Duodenal mucosa (tissue), 2 donors: Measurements from ENCODE around the gene ISOC1.
A peak's percentile ranks its signal among the peaks of the same experiment; 100 is the strongest.

ENCODE experiments used
- H3K27ac ChIP-seq: one replicate; pipeline ENCODE4 v1.7.0; 2013; ENCODE audit warnings: low read depth, low read length
- H3K27me3 ChIP-seq, 2 donors: one replicate each; pipeline ENCODE4 v1.7.0; 2013; ENCODE audit warnings: low read length in 2 of 2, control low read depth in 1 of 2; ENCODE audit not compliant: insufficient read depth in 2 of 2, control insufficient read depth in 1 of 2
- H3K36me3 ChIP-seq, 2 donors: one replicate each; pipeline ENCODE4 v1.7.0; 2013; ENCODE audit warnings: low read length in 2 of 2, control low read depth in 1 of 2; ENCODE audit not compliant: insufficient read depth in 2 of 2, control insufficient read depth in 1 of 2
- H3K4me1 ChIP-seq, 2 donors: one replicate each; pipeline ENCODE4 v1.7.0; 2013; ENCODE audit warnings: low read length in 2 of 2, control low read depth in 1 of 2; ENCODE audit not compliant: insufficient read depth in 2 of 2, control insufficient read depth in 1 of 2
- H3K4me3 ChIP-seq, 2 donors: one replicate each; pipeline ENCODE4 v1.7.0; 2013; ENCODE audit warnings: low read length in 2 of 2, low read depth in 1 of 2
- H3K9ac ChIP-seq, 2 donors: one replicate each; pipeline ENCODE4 v1.7.0; 2013; ENCODE audit warnings: low read length in 2 of 2, low read depth in 1 of 2
- H3K9me3 ChIP-seq, 2 donors: one replicate each; pipeline ENCODE4 v1.7.0; 2013; ENCODE audit warnings: low read length in 2 of 2, control low read depth in 1 of 2; ENCODE audit not compliant: control insufficient read depth in 1 of 2

Gene ISOC1

DNA sequence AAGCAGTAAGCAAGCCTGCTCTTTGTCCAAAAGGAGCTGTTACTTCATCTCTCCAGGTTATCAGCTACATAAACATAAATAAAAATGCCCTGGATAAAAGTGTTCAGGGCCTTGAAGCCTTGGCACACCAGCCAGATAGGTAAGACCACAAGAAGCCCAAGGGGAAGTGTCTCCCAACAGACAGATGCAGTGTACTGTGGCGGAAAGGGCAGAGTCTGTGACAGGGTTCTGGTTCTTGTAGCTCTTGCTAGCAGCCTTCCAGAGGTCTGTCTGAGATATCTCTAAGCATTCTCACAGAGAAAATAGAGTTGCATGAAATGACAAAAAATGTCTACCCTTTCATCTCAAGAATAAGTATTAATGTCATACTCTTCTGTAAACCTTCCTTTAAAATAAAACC lies 30.1 kb downstream of the ISOC1 start:
- H3K4me1 ChIP-seq = peaks cover 10 to 17% of the 10 kb centered on the region in 2 donors
- H3K9me3 ChIP-seq = no peaks in the 10 kb centered on the region
- H3K4me3 ChIP-seq = no peak overlapping the region
- H3K27me3 ChIP-seq = no peaks in the 10 kb centered on the region
- H3K36me3 ChIP-seq = no peaks in the 10 kb centered on the region
- H3K9ac ChIP-seq = no peak overlapping the region
- no peak overlapping the region for H3K27ac ChIP-seq

DNA sequence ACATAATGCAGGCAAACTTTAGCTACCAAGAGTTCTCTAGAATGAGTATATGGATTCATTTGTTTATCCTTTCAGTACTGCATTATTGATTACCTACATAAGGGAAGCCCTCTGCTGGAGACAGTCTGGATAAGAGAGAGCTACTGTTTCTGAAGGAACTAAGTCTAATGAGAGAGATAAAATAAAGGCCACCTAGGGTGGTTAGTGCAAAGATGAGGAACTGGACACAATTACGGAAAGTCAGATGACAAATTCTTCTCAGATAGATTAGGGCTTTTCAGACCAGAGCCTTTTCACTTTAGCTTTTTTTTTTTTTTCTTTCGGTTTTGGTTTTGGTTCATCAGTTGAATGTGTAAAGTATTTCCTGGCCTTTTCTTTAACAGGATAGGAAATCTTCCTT lies 31.3 kb downstream of the ISOC1 start:
- no peaks in the 10 kb centered on the region for H3K27me3 ChIP-seq
- H3K9ac ChIP-seq = no peak overlapping the region
- no peak overlapping the region for H3K27ac ChIP-seq
- peaks cover 10 to 17% of the 10 kb centered on the region in 2 donors for H3K4me1 ChIP-seq
- peak overlapping the region; percentile 37 to 56 for H3K4me3 ChIP-seq
- no peaks in the 10 kb centered on the region for H3K36me3 ChIP-seq
- H3K9me3 ChIP-seq = no peaks in the 10 kb centered on the region

DNA sequence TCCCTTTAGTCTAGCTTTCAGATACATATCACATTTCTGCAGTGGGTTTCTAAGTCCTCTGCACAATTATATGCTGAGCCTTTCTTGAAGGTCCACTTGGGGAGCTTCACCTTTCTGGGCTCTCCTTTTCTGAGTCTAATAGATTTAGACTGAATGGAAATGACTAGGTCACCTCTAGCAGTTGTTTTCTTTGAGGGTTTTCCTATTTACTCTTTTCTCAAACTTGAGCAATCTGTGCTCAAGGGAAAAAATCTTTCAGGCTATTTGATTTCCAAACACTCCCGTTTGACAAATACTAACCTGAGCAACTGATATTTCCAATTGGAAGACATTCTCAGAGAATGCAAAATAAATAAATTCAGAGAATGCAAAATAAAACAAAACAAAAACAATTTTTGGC lies 39.0 kb downstream of the ISOC1 start:
- no peak overlapping the region for H3K9ac ChIP-seq
- no peaks in the 10 kb centered on the region for H3K4me1 ChIP-seq
- H3K4me3 ChIP-seq = no peak overlapping the region
- H3K27ac ChIP-seq = no peak overlapping the region
- H3K27me3 ChIP-seq = no peaks in the 10 kb centered on the region
- no peaks in the 10 kb centered on the region for H3K9me3 ChIP-seq
- H3K36me3 ChIP-seq = no peaks in the 10 kb centered on the region

- no peaks in the 10 kb centered on the region for H3K36me3 ChIP-seq
- H3K4me1 ChIP-seq = no peaks in the 10 kb centered on the region
- no peaks in the 10 kb centered on the region for H3K27me3 ChIP-seq
- no peak overlapping the region for H3K4me3 ChIP-seq
- H3K27ac ChIP-seq = no peak overlapping the region
- H3K9me3 ChIP-seq = no peaks in the 10 kb centered on the region
- H3K9ac ChIP-seq = no peak overlapping the region
These were observed 41.1 kb downstream of the ISOC1 start for GRCh38 chr5:129135633-129136032.

DNA sequence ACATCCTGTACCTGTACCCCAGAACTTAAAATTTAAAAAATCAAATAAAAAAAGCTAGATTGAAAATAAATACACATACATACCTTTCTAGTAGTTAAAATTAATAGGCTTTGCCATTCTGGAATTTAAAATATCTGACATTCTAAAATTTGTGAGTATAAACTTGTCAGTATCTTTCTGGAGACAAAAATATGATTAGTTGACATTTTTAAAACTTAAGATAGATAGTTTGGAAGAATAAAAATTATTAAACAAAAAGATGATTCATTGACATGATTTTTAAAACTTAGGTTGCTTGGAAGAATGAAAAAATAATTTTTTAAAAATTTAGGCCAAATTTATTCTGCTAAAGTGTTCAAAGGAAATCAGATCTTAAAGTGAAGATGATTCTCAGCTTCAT lies 43.1 kb downstream of the ISOC1 start:
- Histone ChIP-seq H3K4me3 (no peak overlapping the region), H3K36me3 (no peaks in the 10 kb centered on the region)

DNA sequence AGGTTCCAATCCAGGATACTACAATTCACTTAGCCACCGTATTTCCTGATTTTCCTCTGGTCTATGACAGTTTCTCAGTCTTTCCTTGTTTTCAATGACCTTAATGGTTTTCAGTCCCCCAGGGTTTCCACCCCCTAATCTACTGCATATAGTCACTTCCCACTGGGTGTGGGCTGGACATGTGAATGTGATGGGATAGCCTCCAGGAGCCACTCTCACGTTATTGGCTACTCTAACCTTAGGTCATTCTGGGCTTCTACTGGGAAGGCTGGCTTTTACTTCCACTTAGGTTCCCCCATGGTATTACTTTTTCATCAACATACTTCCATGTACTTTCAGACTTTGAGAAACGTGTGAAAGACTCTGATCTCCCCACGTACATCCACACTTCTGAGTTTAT lies 46.5 kb downstream of the ISOC1 start:
- Histone ChIP-seq H3K36me3 (no peaks in the 10 kb centered on the region), H3K9ac (no peak overlapping the region), H3K9me3 (no peaks in the 10 kb centered on the region), H3K27me3 (no peaks in the 10 kb centered on the region), H3K4me3 (no peak overlapping the region), H3K4me1 (no peaks in the 10 kb centered on the region), H3K27ac (no peak overlapping the region)

More for the DNA sequence above, 43.1 kb downstream of the ISOC1 start:
- H3K27me3 ChIP-seq = no peaks in the 10 kb centered on the region
- H3K4me1 ChIP-seq = no peaks in the 10 kb centered on the region
- no peak overlapping the region for H3K9ac ChIP-seq
- H3K9me3 ChIP-seq = no peaks in the 10 kb centered on the region
- no peak overlapping the region for H3K27ac ChIP-seq

DNA sequence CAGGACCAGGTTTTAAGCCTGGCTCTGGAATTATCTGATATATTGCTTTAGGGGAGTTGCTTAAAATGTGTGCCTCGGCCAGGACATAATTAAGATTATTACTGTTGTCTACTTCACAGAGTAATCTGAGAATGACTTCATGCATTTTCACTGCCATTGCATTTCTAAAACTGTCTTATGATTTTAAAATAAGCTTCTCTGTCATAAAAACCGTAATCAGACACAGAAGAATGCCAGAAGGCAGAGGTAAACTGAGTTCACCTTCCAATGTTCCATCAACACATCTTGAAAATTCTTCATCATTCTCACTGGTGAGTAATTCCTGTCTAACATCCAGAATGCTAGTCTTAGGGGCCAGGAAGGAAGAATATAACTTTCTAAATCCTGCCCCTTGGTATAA lies 47.1 kb downstream of the ISOC1 start:
- Histone ChIP-seq H3K9me3 (no peaks in the 10 kb centered on the region), H3K36me3 (no peaks in the 10 kb centered on the region), H3K4me3 (no peak overlapping the region), H3K27ac (no peak overlapping the region), H3K9ac (no peak overlapping the region), H3K4me1 (no peaks in the 10 kb centered on the region), H3K27me3 (no peaks in the 10 kb centered on the region)

GRCh38 chr5:129155876-129156275 lies 61.3 kb downstream of the ISOC1 start:
- H3K36me3 ChIP-seq = no peaks in the 10 kb centered on the region
- H3K27ac ChIP-seq = no peak overlapping the region
- H3K9ac ChIP-seq = no peak overlapping the region

DNA sequence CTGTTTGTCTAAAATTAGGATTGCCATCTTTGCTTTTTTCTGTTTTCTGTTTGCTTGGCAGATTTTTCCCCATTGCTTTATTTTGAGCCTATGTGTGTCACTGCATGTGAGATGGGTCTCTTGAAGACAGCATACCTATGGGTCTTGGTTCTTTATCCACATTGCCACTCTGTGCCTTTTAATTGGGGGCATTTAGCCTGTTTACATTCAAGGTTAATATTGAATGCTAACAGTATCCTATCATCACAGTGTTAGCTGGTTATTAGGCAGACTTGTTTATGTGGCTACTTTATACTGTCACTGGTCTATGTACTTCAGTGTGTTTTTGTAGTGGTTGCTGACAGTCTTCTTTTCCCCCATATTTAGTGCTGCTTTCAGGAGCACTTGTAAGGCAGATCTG lies 67.3 kb downstream of the ISOC1 start:
- no peak overlapping the region for H3K9ac ChIP-seq
- no peaks in the 10 kb centered on the region for H3K36me3 ChIP-seq
- no peaks in the 10 kb centered on the region for H3K4me1 ChIP-seq
- H3K27me3 ChIP-seq = no peaks in the 10 kb centered on the region
- H3K27ac ChIP-seq = no peak overlapping the region
- H3K4me3 ChIP-seq = no peak overlapping the region
- H3K9me3 ChIP-seq = peaks cover 0 to 14% of the 10 kb centered on the region in 2 donors

More at GRCh38 chr5:129155876-129156275, 61.3 kb downstream of the ISOC1 start:
- Histone ChIP-seq H3K9me3 (peaks cover 0 to 5% of the 10 kb centered on the region in 2 donors), H3K27me3 (no peaks in the 10 kb centered on the region), H3K4me3 (no peak overlapping the region), H3K4me1 (no peaks in the 10 kb centered on the region)
